GM19193 (cell line): ENCODE measurements around the gene TRAPPC5.

ENCODE experiments used
- POLR2A ChIP-seq: IDR thresholded peaks from 4 replicates; pipeline ENCODE4 v1.6.1; 2011; ENCODE audit not compliant: insufficient read depth, insufficient read length; ENCODE audit errors: extremely low read depth

The TRAPPC5 gene

DNA sequence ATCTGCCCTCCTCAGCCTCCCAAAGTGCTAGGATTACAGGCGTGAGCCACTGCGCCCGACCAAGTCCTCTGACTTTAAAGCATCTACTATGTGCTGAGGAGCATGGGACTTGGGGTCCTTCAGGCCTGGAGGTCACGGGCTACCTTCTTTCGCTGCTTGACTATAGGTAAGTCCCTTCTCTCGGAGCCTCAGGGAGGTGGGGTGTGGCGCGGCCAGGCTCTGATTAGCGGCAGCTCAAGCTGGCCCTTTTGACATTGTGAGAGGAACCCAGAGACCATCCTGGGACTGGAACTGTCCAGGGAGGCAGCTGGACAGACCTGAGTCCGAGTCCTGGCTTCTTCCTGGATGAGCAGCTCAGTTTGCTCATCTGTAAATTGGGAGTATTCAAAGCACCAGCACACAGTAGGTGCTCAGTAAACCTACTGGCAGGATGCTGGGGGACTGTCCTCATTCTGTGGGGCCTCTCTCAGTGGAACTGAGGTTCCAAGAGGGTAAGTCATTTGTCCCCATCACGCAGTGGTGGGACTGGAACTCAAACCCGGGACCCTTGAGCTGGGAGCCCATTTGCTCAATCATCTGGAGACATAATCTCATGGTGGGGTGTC, 20.5 kb downstream of the TRAPPC5 start:
- no peak for TF ChIP-seq POLR2A

DNA sequence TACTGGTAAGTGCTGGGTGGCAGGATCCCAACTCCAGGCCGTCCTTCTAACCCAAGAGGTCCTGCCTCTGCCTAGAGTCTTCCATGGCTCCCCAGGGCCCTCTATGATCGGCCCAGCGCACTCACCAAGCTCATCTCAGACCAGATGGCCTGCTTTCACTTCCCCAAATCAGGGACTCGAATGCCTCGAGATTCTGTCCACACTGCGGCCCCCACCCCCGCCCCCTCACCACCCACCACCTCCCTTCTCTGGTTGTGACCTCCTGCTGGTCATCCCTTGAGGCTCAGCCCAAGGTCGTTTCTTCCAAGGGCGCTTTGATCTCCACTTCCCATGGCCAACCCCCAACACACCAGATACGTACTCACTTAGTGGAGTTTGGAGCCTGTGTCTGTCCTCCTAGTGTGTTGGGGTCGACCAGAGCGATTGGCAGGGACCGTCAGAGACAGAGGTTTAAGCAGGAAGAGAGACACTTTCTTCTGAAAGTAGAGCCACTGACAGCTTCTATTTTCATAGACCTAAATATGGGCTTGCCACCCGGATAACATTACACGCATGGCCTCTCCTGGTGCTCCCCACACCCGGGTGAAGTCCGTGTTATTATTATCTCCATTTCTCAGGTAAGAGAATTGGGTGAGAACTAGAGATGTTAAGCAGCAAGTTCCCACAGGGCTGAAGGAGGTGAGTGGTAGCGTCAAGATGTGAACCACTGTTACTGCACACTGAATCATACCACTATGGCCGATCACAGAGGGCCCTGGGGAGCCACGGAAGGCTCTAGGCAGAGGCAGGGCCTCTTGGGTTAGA, 21.2 kb downstream of the TRAPPC5 start, which contains the start of gene FCER2:
FCER2 (minus strand) TSS at position 478 of the 804 bp plus-strand sequence. CDS start 2,371 bp downstream, outside the sequence.
- TF ChIP-seq POLR2A, result peak; percentile 57

DNA sequence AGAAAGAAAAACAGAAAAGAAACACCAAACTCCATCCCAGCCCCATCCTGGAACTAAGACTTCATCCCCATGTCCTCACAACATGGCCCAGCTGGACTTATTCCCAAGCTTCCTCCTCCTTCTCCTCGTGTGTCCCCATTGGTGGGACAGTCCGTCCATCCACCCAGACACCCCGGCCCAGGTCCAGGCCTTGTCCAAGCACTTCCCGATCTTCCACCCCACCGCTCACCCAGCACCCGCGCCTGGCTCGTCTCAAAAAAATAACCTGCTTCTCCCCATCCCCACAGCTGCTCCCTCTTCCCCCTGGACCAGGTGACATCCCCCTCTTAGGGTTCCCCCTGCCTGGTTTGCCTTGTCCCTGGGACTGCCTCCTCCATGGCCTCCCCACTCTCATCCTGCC, 22.7 kb downstream of the TRAPPC5 start:
- no peak for TF ChIP-seq POLR2A

DNA sequence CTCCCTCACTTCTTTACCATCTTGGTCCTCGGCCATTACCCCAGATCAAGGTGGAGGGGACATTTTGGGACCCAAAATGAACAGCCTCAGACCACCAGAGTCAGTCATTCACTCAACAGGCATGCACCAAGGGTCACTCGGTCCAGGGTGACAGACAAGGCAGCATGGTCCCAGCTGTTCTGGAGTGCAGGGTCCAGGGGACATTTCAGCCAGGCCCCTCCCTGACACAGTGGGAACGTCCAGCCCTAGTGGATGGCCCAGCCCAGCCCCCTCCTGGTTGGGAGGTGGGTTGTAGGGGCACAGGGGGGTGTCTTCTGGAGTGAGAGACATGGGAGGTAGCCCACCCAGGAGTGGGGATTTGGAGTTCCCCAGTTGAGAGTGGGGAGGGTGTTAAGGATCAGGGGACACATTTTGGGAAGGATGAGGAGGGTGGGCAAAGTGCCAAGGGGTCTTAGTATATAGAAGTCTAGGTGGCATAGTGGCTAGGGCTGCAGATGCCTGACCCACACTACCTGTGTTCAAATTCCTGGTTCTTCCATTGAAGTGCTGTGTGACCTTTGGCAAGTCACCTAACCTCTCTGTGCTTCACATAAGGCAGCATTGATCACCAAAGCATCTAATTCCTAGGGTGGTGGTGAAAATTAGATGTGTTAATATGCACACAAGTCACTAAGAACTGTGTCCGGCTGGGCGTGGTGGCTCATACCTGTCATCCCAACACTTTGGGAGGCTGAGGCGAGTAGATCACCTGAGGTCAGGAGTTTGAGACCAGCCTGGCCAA, 23.8 kb downstream of the TRAPPC5 start:
- TF ChIP-seq POLR2A, result no peak

DNA sequence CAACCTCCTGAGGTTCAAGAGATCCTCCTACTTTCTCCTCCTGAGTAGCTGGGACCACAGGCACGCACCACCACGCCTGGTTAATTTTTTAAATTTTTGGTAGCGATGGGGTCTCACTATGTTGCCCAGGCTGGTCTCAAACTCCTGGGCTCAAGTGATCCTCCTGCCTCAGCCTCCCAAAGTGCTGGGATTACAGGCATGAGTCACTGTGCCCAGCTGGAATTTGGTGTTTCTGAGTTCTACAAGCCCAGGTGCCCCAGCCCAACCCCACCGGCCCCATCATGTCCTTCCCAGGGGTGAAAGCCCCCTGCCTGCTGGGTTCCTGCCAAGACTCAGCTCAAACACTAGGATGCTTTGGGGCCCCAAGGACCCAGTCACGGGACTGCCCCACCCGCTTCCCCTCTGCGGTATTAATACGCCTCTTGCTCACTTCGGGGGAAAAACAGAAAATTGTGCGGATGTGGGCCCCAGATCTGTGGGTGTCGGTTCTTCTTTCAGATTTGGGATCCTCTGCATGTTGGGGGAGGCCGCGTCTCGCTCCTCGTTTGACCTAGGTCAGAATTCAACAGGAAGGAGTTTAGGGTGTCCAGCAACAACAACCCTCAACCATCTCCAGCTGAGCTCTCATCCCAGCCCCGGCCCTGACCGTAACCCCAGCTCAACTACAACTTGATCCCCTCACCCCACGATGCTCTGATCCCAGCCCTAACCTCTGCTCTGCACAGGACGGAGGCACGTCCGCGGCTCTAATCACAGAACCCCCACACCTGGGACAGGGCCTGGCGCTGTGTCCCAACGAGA, 25.0 kb downstream of the TRAPPC5 start:
- TF ChIP-seq POLR2A, result no peak

DNA sequence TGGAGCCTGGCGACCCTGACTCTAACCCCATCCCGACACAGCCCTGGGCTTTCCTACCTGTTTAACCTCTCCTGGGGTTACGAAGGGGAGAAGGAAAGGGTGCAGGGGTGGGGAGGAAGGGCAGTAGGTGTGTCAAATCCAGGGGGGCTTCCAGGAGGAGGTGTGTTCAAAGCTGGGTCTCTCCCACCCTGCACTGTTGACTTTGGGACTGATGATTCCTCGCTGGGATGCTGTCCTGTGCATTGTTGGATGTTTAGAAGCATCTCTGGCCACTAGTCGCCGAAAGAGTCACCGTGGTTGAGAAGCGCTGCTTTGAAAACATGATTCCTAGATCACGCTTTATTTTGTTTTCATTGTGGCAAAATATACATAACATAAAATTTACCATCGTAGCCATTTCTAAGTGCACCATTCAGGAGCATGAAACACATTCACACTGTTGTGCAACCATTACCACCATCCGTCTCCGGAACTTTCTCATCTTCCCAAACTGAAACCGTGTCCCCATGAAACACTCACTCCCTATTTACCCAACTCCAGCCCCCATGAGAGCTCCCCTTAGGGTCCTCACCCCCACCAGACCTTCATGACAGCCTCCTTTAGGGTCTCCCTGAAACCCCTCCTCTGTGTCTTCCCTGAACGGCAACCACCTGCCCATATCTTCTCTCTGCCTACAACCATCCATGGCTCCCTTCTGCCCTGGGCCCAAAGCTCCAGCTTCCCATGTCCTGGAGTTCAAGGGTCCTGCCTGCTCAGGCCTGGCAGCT, 25.7 kb downstream of the TRAPPC5 start:
- TF ChIP-seq POLR2A, result no peak

DNA sequence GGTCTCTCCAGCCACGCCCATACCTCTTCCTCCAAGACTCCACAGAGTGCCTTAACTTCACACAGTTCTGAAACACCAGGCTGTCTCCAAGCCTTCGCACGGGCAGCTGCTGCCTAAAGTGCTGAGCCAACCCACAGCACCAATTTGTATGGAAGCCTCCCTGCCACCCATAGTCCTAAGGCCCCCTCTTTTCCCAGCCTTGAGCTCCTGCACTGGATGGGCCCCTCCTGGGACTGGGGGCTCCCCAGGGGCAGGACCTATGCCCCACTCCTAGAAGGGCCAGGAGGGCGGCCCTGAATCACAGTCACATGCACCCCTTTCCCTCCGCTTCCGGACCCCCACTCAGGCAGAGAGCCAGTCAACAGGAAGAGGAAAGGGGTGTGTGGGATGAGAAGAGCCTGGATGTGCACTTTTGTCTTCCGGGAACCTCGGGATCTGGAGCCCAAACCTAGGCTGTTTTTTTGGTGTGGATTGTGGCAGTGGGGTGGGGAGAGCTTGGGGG, 26.4 kb downstream of the TRAPPC5 start:
- TF ChIP-seq POLR2A, result no peak

DNA sequence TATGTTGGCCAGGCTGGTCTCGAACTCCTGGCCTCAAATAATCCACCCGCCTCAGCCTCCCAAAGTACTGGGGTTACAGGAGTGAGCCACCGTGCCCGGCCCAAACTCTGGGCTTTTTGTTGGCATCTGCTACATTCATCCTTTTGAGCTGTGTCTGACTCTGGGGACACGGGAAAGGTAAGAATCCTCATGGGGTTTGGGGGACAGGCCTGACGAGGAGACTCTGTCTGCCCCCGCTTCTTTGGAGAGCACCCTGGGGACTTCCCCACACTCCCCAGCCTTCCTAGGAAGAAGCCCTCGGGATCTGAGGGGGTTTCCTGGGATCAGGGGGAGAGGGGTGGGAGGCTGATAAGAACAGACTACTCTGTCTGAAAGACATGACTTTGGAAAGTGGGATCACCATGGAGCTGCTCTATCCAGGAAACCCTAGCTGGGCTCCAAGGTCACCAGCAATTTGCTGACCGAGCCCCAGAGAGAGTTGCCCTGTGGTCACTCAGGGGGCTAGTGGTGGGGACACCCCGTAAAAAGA, 29.4 kb downstream of the TRAPPC5 start:
- TF ChIP-seq POLR2A, result no peak

DNA sequence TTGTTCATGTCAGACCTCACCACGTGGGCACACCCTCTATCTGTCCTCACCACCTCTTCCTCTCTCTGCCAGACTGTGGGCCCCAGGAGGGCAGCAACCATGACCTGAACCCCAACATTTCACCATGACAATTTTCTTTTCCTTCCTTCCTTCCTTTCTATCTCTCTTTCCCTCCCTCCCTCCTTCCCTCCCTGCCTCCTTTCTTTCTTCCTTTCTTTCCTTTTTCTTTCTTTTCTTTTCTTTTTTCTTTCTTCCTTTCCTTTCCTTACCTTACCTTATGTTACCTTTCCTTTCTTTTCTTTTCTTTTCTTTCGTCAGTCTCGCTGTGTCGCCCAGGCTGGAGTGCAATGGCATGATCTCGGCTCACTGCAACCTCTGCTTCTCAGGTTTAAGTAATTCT, 30.0 kb downstream of the TRAPPC5 start:
- TF ChIP-seq POLR2A, result no peak

DNA sequence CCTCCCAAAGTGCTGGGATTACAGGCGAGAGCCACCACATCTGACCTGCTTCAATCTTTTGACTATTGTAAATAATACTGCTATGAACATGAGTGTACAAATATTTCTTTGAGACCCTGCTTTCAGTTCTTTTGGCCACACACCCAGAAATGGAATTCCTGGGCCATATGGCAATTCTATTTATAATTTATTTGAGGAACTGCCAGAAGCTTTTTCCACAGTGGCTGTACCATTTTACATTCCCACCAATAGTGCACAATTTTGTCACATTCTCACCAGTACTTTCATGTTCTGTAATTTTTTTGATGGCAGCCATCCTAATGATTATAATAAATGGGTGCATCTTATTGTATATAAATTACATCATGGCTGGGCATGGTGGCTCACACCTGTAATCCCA, 35.0 kb downstream of the TRAPPC5 start:
- no peak for TF ChIP-seq POLR2A

DNA sequence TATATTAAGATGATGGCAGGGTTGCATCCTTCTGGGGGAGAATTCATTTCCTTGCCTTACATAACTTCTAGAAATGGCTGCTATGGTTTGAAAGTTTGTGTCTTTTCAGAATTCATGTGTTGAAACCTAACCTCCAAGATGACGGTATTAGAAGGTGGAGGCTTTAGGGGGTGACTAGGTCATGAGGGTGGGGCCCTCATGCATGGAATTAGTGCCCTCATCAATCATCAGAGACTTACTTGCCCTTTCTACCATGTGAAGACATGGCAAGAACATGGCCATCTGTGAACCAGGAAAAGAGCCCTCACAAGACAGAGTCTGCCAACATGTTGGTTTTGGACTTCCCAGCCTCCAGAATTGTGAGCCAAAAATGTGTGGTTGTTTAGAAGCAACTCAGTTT, 36.1 kb downstream of the TRAPPC5 start:
- no peak for TF ChIP-seq POLR2A

DNA sequence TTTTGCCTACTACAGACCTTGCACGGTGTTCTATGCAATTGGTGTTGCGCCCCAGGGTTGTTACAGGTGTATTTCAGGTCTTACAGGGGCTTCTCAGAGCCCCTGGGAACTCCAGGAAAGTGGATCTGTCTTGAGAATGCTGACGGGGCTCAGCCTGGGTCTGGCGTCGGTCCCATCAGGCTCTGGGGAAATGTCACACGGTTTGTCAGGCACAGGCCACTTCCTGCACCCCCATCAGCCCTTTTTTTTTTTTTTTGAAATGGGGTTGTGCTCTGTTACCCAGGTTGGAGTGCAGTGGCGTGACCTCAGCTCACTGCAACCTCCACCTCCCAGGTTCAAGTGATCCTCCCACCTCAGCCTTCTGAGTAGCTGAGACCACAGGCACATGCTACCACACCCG, 38.0 kb downstream of the TRAPPC5 start:
- TF ChIP-seq POLR2A, result no peak

DNA sequence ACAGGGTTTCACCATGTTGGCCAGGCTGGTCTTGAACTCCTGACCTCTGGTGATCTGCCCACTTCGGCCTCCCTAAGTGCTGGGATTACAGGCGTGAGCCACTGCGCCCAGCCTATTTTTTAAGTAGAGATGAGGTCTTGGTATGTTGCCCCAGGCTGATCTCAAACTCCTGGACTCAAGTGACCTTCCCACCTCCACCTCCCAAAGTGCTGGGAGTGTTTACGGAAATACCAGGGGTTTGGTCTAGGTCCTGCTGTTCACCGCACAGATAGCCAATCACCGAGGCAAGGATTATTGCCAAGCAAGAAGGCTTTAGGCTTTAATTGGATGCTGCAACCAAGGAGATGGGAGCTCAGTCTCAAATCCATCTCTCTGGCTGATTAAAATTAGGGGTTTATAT, 39.7 kb downstream of the TRAPPC5 start:
- TF ChIP-seq POLR2A, result no peak
